HepG2 (cell line): ENCODE data around the gene ARHGEF4. TPM values are rescaled to one million over a fixed set of nuclear protein-coding genes. Genes with fewer than 3 reads are reported as not detected.
A peak's percentile ranks its signal among the peaks of the same experiment; 100 is the strongest.

Experiments used
- EEA1 ChIP-seq: sonication (generic); formaldehyde crosslinking; IDR thresholded peaks from 2 replicates; pipeline ENCODE4 v1.5.1; 2020; ENCODE audit warnings: mild to moderate bottlenecking, missing genetic modification reagents, borderline replicate concordance
- ERF ChIP-seq: IDR thresholded peaks from 2 replicates; pipeline ENCODE4 v1.6.1; 2018; ENCODE audit warnings: missing biosample characterization, missing genetic modification reagents
- IKZF4 ChIP-seq: sonication (generic); formaldehyde crosslinking; IDR thresholded peaks from 2 replicates; pipeline ENCODE4 v1.5.1; 2020; ENCODE audit warnings: borderline replicate concordance, mild to moderate bottlenecking, low read depth, missing genetic modification reagents; ENCODE audit errors: not compliant biosample characterization
- SIX1 ChIP-seq: sonication (generic); formaldehyde crosslinking; IDR thresholded peaks from 2 replicates; pipeline ENCODE4 v1.4.0; 2020; ENCODE audit warnings: missing genetic modification reagents, borderline replicate concordance
- TCF12 ChIP-seq, 2 experiments: fragments of 450-650 bp in 1 of 2; sonication (generic) in 1 of 2; formaldehyde crosslinking in 1 of 2; IDR thresholded peaks; 2 replicates each; pipeline versions ENCODE4 v1.6.1 to v1.8.0; 2017 to 2022; ENCODE audit warnings: antibody characterized with exemption in 1 of 2, mild to moderate bottlenecking in 1 of 2, missing genetic modification reagents in 1 of 2, moderate library complexity in 1 of 2
- TOE1 ChIP-seq: sonication (generic); formaldehyde crosslinking; IDR thresholded peaks from 2 replicates; pipeline ENCODE4 v1.4.0; 2020; ENCODE audit warnings: mild to moderate bottlenecking, missing genetic modification reagents
- TRAFD1 ChIP-seq: sonication (generic); formaldehyde crosslinking; IDR thresholded peaks from 2 replicates; pipeline ENCODE4 v1.5.1; 2020; ENCODE audit warnings: missing genetic modification reagents, mild to moderate bottlenecking, borderline replicate concordance
- ZKSCAN8 ChIP-seq: IDR thresholded peaks from 2 replicates; pipeline ENCODE4 v1.6.1; 2016; ENCODE audit warnings: borderline replicate concordance, missing genetic modification reagents, missing compliant biosample characterization
- ZNF318 ChIP-seq: sonication (generic); formaldehyde crosslinking; IDR thresholded peaks from 2 replicates; pipeline ENCODE4 v1.4.0; 2020; ENCODE audit warnings: mild to moderate bottlenecking, missing genetic modification reagents
- ZNF577 ChIP-seq: sonication (generic); formaldehyde crosslinking; IDR thresholded peaks from 2 replicates; pipeline ENCODE4 v1.4.0; 2020; ENCODE audit warnings: mild to moderate bottlenecking, low read depth, missing genetic modification reagents, borderline replicate concordance
- ZNF766 ChIP-seq: sonication (generic); formaldehyde crosslinking; IDR thresholded peaks from 2 replicates; pipeline ENCODE4 v1.5.0; 2020; ENCODE audit warnings: missing genetic modification reagents, borderline replicate concordance
- ZSCAN20 ChIP-seq: sonication (generic); formaldehyde crosslinking; IDR thresholded peaks from 2 replicates; pipeline ENCODE4 v1.4.0; 2020; ENCODE audit warnings: missing genetic modification reagents, mild to moderate bottlenecking, borderline replicate concordance
- ZSCAN29 ChIP-seq: sonication (generic); formaldehyde crosslinking; conservative IDR thresholded peaks from 2 replicates; pipeline ENCODE4 v1.4.0; 2020; ENCODE audit warnings: mild to moderate bottlenecking, missing genetic modification reagents
- polyA plus RNA-seq, 8 experiments: library from polyadenylated mRNA; depleted of rRNA in 3 of 8; stranded (reverse) in 7 of 8; unstranded in 1 of 8; fragments of >200 nt; fragmentation: Illumina TruSeq in 4 of 8; extraction: Trizol in 4 of 8; gene quantifications; 2 replicates each; pipeline versions ENCODE4 v1.2.1 to v1.2.3, GENCODE V29; 2011 to 2016; ENCODE audit warnings: low read depth in 4 of 8, missing spikeins in 1 of 8, mixed read lengths in 1 of 8; ENCODE audit not compliant: insufficient read depth in 1 of 8
- total RNA-seq, 5 experiments: library from RNA; depleted of rRNA; stranded (reverse); fragments of >200 nt; fragmentation: Illumina TruSeq; extraction: Trizol; gene quantifications; 2 replicates each; pipeline ENCODE4 v1.2.3, GENCODE V29; 2016; ENCODE audit warnings: low read depth in 1 of 5
- TF ChIP-seq, protein P1 (sequence below): sonication (generic); formaldehyde crosslinking; IDR thresholded peaks from 2 replicates; pipeline ENCODE4 v1.4.0; 2020; ENCODE audit warnings: missing genetic modification reagents, borderline replicate concordance

ARHGEF4 gene
- total and polyA plus RNA-seq, 2 of the 13 experiments (the other 11 are each of a cell fraction or from before 2014, with no cell fraction given), result 0.11 to 0.13 TPM

- TF ChIP-seq ZNF318 (CRISPR knock-in tag) (no peak), ZNF766 (no peak; the same call in 1 of the 2 replicates), EEA1 (CRISPR knock-in tag) (peak; percentile 88), TRAFD1 (CRISPR knock-in tag) (no peak), ZNF577 (CRISPR knock-in tag) (no peak), TOE1 (CRISPR knock-in tag) (peak; percentile 32; the same call in 1 of the 2 replicates), IKZF4 (CRISPR knock-in tag) (peak; percentile 61), ZKSCAN8 (CRISPR knock-in tag) (no peak), SIX1 (CRISPR knock-in tag) (no peak), ZSCAN29 (CRISPR knock-in tag) (no peak), ZSCAN20 (CRISPR knock-in tag) (peak; percentile 55; the same call in 1 of the 2 replicates), TCF12 (IDR thresholded peaks at IDR 0.05) (no peak), TCF12 (CRISPR knock-in tag; IDR thresholded peaks at IDR 0.05) (0 out of 2 replicates have a peak, but pooled peaks have one; percentile 17), ERF (CRISPR knock-in tag) (0 out of 2 replicates have a peak, but pooled peaks have one; percentile 37)
- TF ChIP-seq, protein P1, sequence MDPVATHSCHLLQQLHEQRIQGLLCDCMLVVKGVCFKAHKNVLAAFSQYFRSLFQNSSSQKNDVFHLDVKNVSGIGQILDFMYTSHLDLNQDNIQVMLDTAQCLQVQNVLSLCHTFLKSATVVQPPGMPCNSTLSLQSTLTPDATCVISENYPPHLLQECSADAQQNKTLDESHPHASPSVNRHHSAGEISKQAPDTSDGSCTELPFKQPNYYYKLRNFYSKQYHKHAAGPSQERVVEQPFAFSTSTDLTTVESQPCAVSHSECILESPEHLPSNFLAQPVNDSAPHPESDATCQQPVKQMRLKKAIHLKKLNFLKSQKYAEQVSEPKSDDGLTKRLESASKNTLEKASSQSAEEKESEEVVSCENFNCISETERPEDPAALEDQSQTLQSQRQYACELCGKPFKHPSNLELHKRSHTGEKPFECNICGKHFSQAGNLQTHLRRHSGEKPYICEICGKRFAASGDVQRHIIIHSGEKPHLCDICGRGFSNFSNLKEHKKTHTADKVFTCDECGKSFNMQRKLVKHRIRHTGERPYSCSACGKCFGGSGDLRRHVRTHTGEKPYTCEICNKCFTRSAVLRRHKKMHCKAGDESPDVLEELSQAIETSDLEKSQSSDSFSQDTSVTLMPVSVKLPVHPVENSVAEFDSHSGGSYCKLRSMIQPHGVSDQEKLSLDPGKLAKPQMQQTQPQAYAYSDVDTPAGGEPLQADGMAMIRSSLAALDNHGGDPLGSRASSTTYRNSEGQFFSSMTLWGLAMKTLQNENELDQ (CRISPR knock-in tag), result no peak
Observed at GRCh38 chr2:130797493-130798435, 39.0 kb upstream of the ARHGEF4 start (continued).
